Activated T-helper 1 cell treated with anti-CD3 and anti-CD28 coated beads, Interleukin-12 subunit alpha, Interleukin-12 subunit beta, Interleukin-2, Interleukin-4 antibody, amounts not matched to agents 30 ng/mL and 10 ng/mL and 1 ng/mL, durations not matched to agents 14 hours and 24 hours and 36 hours (primary cell): ENCODE measurements around the gene RNU6-8. TPM values are rescaled to one million over a fixed set of nuclear protein-coding genes. Genes with fewer than 3 reads are reported as not detected.

Source experiments
- DNase-seq: peaks from one replicate; pipeline ENCODE4 v3.0.0; 2021; ENCODE audit warnings: low spot score
- H3K27ac Mint-ChIP-seq: one replicate; pipeline ENCODE4 v1.8.0; 2021; ENCODE audit warnings: mild to moderate bottlenecking, mixed read lengths
- H3K27me3 Mint-ChIP-seq: one replicate; pipeline ENCODE4 v1.8.0; 2022; ENCODE audit warnings: mild to moderate bottlenecking, moderate library complexity, mixed read lengths; ENCODE audit not compliant: insufficient read depth
- H3K36me3 Mint-ChIP-seq: one replicate; pipeline ENCODE4 v1.8.0; 2021; ENCODE audit warnings: low read depth, mixed read lengths
- H3K4me1 Mint-ChIP-seq: one replicate; pipeline ENCODE4 v1.8.0; 2021; ENCODE audit warnings: low read depth, mixed read lengths
- H3K4me3 Mint-ChIP-seq: one replicate; pipeline ENCODE4 v1.8.0; 2021; ENCODE audit warnings: mild to moderate bottlenecking, moderate library complexity, mixed read lengths
- H3K9me3 Mint-ChIP-seq: one replicate; pipeline ENCODE4 v1.8.0; 2021; ENCODE audit warnings: mixed read lengths
- intact Hi-C: fragments of 100-400 bp; cut with micrococcal nuclease; formaldehyde crosslinking; loops from one replicate; pipeline ENCODE4 v1.15.1; 2024
- total RNA-seq: library from RNA; stranded (reverse); gene quantifications from 2 replicates; pipeline ENCODE4 v1.2.3, GENCODE V29; 2022

The RNU6-8 gene
- not detected in 2 replicates for total RNA-seq

DNA sequence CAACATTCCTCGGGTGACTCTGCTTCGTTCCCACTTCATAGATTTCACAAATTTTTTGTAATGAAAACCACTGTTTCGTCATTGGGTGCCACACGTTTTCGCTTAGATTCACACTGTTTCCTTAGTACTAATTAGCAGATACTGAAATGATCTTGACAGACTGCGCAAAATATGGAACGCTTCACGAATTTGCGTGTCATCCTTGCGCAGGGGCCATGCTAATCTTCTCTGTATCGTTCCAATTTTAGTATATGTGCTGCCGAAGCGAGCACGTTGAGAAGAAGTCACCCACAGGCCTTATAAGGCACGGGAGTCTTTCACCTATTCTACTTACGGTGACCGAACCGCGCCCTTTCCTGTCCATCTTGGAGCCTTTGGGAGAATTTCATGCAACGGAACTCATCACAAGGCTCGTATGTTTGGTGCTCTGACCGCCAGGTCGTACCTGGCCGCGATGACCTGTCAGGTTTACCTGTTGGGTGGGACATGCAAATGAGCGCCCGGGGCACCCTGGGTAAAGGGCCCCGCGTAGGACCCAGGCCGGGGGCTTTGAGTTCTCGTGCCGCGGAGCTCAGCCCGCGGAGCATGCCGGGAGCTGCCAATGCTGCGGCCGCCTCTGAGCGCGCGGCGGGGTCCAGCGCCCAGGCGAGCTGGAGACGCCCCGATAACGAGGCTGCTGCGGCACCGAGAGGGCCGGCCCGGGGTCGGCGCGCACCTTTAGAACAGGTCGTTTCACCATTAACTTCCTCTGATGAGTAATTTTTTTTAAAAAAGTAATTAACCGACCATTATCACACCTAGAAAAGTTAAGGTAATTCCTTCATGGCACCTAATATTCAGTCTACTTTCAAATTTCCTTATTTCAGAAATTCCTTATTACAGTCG lies at the start of gene RNU6-8:
TSS of gene RNU6-8 (minus strand) at position 272 of the 885 bp plus-strand sequence.
- intact Hi-C loops, result loop anchor here (1.0 to 10.0 kb wide), 10 partner anchors 49 to 2002 kb away; partner anchors contain the start of genes AP4S1, DTD2, HECTD1 and NPAS3
- H3K27me3 Mint-ChIP-seq, result peaks cover 2% of the 10 kb centered on the region
- H3K27ac Mint-ChIP-seq, result peak within 1 kb of the TSS; percentile 91
- H3K4me1 Mint-ChIP-seq, result peaks cover 49% of the 10 kb centered on the region
- peak within 1 kb of the TSS; percentile 87 for H3K4me3 Mint-ChIP-seq
- H3K36me3 Mint-ChIP-seq, result no peaks in the 10 kb centered on the region
- no peaks in the 10 kb centered on the region for H3K9me3 Mint-ChIP-seq
- DNase-seq, result peak; percentile 78

DNA sequence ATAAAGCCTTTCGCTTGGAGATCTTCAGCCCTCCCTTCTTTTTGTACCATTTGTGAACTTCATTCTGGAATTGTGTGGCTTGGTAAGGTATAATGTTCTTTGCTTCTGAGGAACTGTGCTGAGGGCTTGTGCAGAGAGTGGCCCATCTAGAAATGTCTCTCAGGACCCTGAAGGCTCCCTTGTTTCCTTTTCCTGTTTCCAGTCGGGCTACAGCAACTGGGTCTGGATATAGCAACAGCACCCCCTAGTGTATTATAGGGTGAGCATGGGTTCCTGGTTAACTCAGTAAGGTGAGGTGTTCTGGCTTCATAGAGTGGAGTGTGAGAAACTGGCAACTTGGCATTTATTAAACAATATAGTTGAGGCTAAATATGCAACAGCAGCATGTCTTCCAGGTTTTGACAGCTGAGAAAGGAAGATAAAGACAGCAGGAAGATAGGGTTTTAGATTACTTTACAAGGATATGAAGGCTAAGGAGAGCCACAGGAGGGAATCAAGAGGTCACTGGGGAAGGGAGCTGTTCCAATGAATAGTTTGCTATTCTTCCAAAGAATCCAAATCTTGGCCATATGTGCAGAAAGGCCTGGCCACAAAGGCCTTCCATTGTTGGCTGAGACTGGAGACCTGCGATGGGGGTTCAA lies 49.1 kb upstream of the RNU6-8 start:
- peak; percentile 35 for DNase-seq
- no peaks in the 10 kb centered on the region for H3K27me3 Mint-ChIP-seq
- H3K27ac Mint-ChIP-seq, result no peak overlapping the region
- no peaks in the 10 kb centered on the region for H3K9me3 Mint-ChIP-seq
- H3K4me1 Mint-ChIP-seq, result no peaks in the 10 kb centered on the region
- H3K4me3 Mint-ChIP-seq, result no peak overlapping the region
- H3K36me3 Mint-ChIP-seq, result no peaks in the 10 kb centered on the region
- intact Hi-C loops, result loop anchor here (1.0 to 5.0 kb wide), 5 partner anchors 49 to 1595 kb away; partner anchors contain the start of genes DTD2 and RNU6-8

DNA sequence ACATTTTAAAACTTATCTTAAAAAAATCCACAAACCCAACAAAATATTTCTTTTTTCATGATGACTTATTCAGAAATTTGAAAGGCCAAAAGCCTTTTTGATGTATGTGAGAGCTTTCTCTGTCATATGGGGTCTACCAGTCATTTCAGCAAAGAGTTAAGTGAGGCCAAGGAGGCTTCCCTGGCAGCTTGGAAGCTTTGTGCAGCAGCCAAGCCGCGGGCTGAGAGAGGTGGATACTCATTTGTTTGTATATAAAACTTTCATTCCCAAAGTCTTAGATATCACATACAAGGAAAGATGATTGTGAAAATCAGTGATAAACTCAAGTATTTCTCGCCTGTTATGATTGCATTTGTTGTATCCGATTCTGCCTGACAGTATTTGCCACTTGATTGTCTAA lies 48.5 kb upstream of the RNU6-8 start:
- H3K4me1 Mint-ChIP-seq, result no peaks in the 10 kb centered on the region
- intact Hi-C loops, result loop anchor here (5.0 kb wide), 2 partner anchors 794 to 1594 kb away; partner anchors contain the start of gene DTD2
- DNase-seq, result no peak
- no peaks in the 10 kb centered on the region for H3K36me3 Mint-ChIP-seq
- H3K27ac Mint-ChIP-seq, result no peak overlapping the region
- H3K27me3 Mint-ChIP-seq, result no peaks in the 10 kb centered on the region
- H3K9me3 Mint-ChIP-seq, result no peaks in the 10 kb centered on the region
- H3K4me3 Mint-ChIP-seq, result no peak overlapping the region

DNA sequence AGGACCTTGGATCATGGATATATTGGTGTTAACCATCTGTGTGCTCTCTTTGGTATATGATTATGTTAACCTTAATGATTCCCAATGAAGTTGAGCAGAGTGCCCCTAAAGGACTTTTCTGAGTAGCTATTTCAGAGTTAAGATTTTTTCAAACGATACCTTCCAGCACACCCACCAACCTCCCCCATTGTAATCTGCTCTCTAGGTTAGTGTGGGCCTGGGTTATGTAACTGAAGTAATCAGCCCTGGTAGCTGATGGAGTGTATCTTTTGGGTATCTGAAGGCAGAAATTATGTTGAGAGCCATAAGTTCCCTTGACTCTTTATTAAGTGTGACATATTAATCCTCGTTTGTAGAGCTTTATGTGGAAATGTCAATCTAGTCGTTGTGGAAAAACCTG lies 47.6 kb upstream of the RNU6-8 start:
- H3K27ac Mint-ChIP-seq, result no peak overlapping the region
- intact Hi-C loops, result loop anchor here (5.0 kb wide), 2 partner anchors 793 to 1593 kb away; partner anchors contain the start of gene DTD2

DNA sequence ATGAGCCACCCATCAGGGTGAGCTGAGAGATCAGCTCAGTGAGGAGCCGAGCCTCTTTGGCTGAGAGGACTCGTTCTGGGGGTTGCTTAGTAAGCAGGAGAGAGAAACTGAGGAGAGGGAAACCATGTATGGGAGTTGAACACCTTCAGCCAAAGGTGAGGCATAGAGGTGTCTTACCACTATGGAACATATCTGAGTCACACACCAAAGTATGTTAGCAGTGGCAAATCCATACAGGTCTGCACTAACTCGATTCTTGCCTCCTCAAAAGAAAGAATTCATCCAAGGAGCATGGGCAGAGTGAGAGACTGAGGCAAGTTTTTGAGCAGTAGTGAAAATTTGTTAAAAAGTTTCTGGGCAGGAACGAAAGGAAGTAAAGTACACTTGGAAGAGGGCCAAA lies 46.7 kb upstream of the RNU6-8 start:
- Mint-ChIP-seq H3K27me3 (no peaks in the 10 kb centered on the region), H3K9me3 (no peaks in the 10 kb centered on the region), H3K27ac (no peak overlapping the region), H3K4me1 (no peaks in the 10 kb centered on the region), H3K36me3 (no peaks in the 10 kb centered on the region), H3K4me3 (no peak overlapping the region)
- intact Hi-C loops, result loop anchor here (5.0 kb wide), 2 partner anchors 792 to 1592 kb away; partner anchors contain the start of gene DTD2
- no peak for DNase-seq

More for the DNA sequence above, 47.6 kb upstream of the RNU6-8 start:
- Mint-ChIP-seq H3K9me3 (no peaks in the 10 kb centered on the region), H3K4me3 (no peak overlapping the region), H3K27me3 (no peaks in the 10 kb centered on the region), H3K36me3 (no peaks in the 10 kb centered on the region), H3K4me1 (no peaks in the 10 kb centered on the region)
- no peak for DNase-seq

DNA sequence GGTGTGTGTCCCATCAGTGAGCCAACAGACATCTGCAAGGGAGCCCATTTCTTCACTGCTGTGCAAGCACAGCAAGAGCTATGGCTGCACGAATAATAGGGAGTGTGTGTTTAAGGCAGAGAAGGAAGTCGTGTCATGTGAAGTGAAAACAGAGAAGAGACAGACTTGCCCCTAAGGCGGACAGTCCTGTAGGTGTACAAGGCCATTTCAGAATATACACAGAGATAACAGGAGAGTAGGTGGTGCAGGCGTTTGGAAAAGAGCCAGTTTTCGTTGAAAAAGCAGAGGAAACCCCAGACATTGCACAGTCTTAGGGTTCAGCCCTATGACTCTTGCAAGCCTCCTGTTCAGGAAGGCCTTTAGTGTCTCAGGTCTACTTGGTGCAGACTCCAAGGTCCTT lies 46.3 kb upstream of the RNU6-8 start:
- no peak for DNase-seq
- intact Hi-C loops, result no loop called here
- Mint-ChIP-seq H3K4me1 (no peaks in the 10 kb centered on the region), H3K36me3 (no peaks in the 10 kb centered on the region), H3K27ac (no peak overlapping the region), H3K4me3 (no peak overlapping the region), H3K9me3 (no peaks in the 10 kb centered on the region), H3K27me3 (no peaks in the 10 kb centered on the region)

DNA sequence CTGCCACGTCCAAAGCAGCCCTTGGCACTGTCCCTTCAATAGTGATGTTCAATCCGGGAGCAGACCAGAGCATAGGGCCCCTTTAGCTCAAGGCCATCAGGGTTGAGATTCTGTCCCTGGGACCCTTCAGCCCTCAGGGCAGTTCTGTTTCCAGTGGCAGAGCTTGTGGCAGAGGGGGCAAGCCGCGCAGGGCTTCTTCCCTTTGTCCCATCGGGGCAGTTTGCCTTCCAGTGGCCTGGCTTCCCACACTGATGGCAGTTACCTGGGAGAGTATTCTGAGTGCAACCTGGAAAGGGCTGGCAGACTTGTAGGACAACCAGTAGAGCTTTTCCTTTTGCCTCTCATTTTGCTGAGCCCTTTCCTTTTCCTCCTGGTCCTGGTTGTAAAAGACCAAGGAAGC lies 43.7 kb upstream of the RNU6-8 start:
- no peak overlapping the region for H3K4me3 Mint-ChIP-seq
- no peaks in the 10 kb centered on the region for H3K4me1 Mint-ChIP-seq
- H3K27ac Mint-ChIP-seq, result no peak overlapping the region
- no peak for DNase-seq
- H3K27me3 Mint-ChIP-seq, result no peaks in the 10 kb centered on the region
- intact Hi-C loops, result no loop called here
- no peaks in the 10 kb centered on the region for H3K36me3 Mint-ChIP-seq
- no peaks in the 10 kb centered on the region for H3K9me3 Mint-ChIP-seq

DNA sequence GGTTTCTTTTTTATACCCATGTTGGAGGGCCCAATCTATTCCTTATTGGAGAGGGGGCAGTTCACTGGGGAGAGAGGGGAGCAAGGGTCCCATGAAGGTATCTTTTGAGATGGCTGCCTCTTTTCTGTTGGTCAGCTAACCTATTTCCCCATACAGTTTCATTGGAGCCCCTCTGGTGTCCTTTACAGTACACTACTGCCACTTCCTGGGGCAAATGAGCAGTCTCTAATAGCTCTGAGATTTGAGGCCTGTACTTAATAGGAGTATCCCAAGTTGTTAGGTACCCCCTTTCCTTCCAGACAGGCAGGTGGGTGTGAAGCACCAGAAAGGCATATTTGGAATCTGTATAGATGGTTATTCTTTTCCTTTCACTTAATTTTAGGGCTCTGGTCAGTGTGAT lies 41.3 kb upstream of the RNU6-8 start:
- Mint-ChIP-seq H3K36me3 (no peaks in the 10 kb centered on the region), H3K4me3 (no peak overlapping the region), H3K4me1 (no peaks in the 10 kb centered on the region), H3K27me3 (no peaks in the 10 kb centered on the region), H3K27ac (no peak overlapping the region), H3K9me3 (no peaks in the 10 kb centered on the region)
- intact Hi-C loops, result no loop called here
- DNase-seq, result no peak

DNA sequence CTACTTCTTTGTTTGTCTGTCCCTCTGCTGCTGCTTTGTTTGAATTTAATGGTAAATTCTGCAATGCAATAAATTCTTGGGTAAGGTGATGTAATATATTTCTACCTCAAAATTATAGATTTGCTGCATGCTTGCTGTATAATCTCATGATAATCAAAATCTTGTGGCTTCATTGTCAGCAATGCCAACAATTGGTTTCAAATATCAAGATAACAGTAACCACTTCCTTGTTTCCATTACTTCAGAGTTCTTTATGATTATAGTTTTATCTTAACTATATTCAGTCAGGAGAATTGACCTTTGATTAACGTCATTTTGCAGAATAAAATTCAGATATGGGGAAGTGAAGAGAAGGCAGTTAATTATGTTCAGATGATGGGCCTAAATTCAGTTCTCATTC lies 30.2 kb upstream of the RNU6-8 start:
- intact Hi-C loops, result no loop called here
- DNase-seq, result no peak

DNA sequence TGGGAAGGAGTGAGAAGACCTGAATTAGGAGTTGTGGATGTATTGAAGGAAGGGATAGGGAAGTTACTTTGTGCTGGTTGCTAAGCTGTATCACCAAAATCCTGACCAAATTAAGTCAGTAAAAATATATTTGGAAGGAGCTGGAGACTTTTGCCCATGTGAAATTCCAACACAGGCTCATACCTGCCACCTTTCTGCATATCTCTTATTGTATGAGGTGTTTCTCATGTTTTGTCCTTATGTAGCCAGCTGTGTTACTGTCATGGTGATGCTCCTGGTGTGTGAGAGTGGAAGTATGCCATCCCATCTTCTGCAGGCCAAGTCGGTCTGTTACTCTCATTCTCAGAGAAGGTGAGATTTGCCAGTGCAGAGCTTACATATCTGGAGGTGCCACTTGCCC lies 29.4 kb upstream of the RNU6-8 start:
- Mint-ChIP-seq H3K36me3 (peaks cover 2% of the 10 kb centered on the region), H3K4me1 (no peaks in the 10 kb centered on the region), H3K9me3 (no peaks in the 10 kb centered on the region), H3K27ac (no peak overlapping the region), H3K4me3 (no peak overlapping the region), H3K27me3 (peaks cover 1% of the 10 kb centered on the region)
- no peak for DNase-seq
- intact Hi-C loops, result no loop called here

More for the DNA sequence above, 30.2 kb upstream of the RNU6-8 start:
- no peaks in the 10 kb centered on the region for H3K4me1 Mint-ChIP-seq
- peaks cover 3% of the 10 kb centered on the region for H3K27me3 Mint-ChIP-seq
- no peaks in the 10 kb centered on the region for H3K9me3 Mint-ChIP-seq
- H3K4me3 Mint-ChIP-seq, result no peak overlapping the region
- peaks cover 3% of the 10 kb centered on the region for H3K36me3 Mint-ChIP-seq
- no peak overlapping the region for H3K27ac Mint-ChIP-seq

DNA sequence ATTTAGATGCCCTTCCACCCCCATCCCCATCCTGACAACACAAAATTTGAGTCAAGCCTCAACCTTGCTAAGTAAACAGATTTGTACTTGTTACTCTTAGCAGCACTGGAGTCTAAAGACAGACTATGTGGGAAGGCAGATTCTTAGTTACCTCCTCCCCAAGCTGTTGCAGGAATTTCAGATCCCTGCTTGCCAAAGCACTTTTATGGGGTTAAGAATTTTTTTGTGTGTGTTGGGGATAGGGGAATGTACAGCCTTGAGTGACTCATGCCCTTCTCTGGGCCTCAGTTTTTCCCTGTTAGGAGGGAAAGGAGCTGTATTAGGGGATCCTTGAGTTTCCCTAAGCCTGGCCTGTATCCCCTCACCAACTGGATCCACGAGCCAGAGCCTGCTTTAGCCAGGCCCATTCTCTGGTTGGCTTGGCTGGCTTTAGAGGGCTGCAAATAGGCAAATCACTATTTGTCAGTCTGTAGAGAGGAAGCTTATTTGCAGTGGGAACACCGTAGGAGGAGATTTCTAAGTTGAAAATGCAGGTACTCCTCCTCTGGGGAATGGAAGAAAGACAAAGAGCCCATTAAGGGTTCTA lies 27.7 kb upstream of the RNU6-8 start:
- H3K4me1 Mint-ChIP-seq, result no peaks in the 10 kb centered on the region

DNA sequence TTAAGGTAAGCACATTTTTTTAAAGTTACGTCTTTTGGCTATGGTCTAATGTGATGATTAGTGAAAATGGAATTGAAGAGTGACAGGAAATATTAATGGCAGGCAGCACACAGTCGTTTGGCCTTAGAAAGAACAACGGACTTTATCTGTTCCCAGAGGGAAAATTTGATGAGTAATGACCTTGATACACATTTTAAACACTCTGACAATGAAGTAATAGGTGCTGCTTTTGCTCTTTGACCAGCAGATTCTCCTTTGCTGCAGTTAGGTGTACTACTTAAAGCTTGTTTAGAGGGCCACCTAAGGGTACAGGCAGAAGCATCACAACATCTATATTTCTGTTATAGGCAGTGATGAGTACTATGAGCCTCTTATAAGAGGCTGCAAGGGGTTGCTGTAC lies 27.1 kb upstream of the RNU6-8 start:
- H3K27me3 Mint-ChIP-seq, result no peaks in the 10 kb centered on the region
- H3K4me3 Mint-ChIP-seq, result no peak overlapping the region
- no peak overlapping the region for H3K27ac Mint-ChIP-seq
- H3K36me3 Mint-ChIP-seq, result no peaks in the 10 kb centered on the region
- no peaks in the 10 kb centered on the region for H3K4me1 Mint-ChIP-seq
- no peak for DNase-seq
- no peaks in the 10 kb centered on the region for H3K9me3 Mint-ChIP-seq
- intact Hi-C loops, result no loop called here

More for the DNA sequence above, 27.7 kb upstream of the RNU6-8 start:
- no peaks in the 10 kb centered on the region for H3K36me3 Mint-ChIP-seq
- no peaks in the 10 kb centered on the region for H3K27me3 Mint-ChIP-seq
- H3K9me3 Mint-ChIP-seq, result no peaks in the 10 kb centered on the region
- no peak for DNase-seq
- intact Hi-C loops, result no loop called here
- H3K4me3 Mint-ChIP-seq, result no peak overlapping the region
- H3K27ac Mint-ChIP-seq, result no peak overlapping the region

DNA sequence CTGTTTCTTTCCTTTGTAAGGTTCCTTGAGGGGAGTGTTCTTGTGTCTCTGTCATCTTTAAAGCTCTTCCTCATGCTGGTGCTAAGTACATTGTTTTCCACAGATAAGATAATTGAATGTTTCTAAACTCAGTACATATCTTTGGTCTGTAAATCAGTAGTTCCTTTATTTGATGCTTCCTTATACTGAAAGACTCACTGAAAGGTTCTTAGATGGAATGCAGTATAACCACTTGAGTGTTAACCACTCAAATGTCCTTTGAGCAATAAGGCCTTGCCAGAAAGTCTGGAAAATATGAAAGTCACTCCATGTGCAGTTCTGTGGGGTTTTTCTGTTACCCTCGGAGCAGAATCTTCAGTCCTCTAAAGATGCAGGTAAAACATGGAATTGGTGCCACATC lies 23.0 kb upstream of the RNU6-8 start:
- intact Hi-C loops, result no loop called here
- H3K9me3 Mint-ChIP-seq, result no peaks in the 10 kb centered on the region
- H3K27me3 Mint-ChIP-seq, result peaks cover 3% of the 10 kb centered on the region
- H3K4me3 Mint-ChIP-seq, result no peak overlapping the region
- H3K4me1 Mint-ChIP-seq, result no peaks in the 10 kb centered on the region
- no peaks in the 10 kb centered on the region for H3K36me3 Mint-ChIP-seq
- H3K27ac Mint-ChIP-seq, result no peak overlapping the region
- no peak for DNase-seq
